GM21723 (cell line): Measurements from ENCODE around the gene NDUFC2.
"Not testable (repeated sequence)": the region's sequence is repeated elsewhere in the genome, so short reads cannot be mapped to it uniquely, and the experiment has no call there.

Experiments used
- ATAC-seq: cut with Tn5 transposase; IDR thresholded peaks from one replicate; pipeline ENCODE4 v1.9.1; 2021; ENCODE audit warnings: mild to moderate bottlenecking, moderate library complexity; ENCODE audit not compliant: unreplicated experiment

Gene NDUFC2

GRCh38 chr11:78032090-78032489 lies 47.6 kb downstream of the NDUFC2 start:
- ATAC-seq, result no peak

DNA sequence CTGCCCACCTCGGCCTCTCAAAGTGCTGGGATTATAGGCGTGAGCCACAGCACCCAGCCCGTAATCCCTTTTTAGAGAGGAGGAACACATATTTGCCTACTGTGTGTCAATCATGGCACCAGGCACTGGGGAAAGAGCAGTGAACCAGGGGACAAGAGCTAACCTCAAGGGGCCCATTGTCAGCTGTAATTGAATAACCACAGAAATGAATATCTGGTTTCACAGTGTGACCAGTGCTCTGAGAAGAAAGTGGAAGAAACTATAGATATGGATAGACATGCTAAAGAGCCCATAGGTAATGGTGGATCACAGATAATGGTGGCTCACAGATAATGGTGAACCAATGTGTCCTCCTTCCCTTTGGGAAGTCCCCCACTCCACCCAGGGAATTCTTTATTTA lies 48.0 kb downstream of the NDUFC2 start:
- ATAC-seq, result peak; percentile 77

- no peak for ATAC-seq
Measured at GRCh38 chr11:78030429-78031325, 49.0 kb downstream of the NDUFC2 start.

DNA sequence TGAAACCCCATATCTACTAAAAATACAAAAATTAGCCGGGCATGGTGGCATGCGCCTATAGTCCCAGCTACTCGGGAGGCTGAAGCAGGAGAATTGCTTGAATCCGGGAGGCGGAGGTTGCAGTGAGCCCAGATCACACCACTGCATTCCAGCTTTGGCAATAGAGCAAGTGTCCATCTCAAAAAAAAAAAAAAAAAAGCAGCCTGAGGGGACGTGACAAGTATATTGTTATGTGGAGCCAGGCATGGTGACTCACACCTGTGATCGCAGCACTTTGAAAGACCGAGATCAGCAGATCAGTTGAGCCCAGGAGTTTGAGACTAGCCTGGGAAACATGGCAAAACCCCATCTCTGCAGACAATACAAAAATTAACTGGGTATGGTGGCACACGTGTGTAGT lies 51.2 kb downstream of the NDUFC2 start:
- ATAC-seq, result not testable (repeated sequence)

GRCh38 chr11:78027759-78028158 lies 51.9 kb downstream of the NDUFC2 start:
- ATAC-seq, result no peak

DNA sequence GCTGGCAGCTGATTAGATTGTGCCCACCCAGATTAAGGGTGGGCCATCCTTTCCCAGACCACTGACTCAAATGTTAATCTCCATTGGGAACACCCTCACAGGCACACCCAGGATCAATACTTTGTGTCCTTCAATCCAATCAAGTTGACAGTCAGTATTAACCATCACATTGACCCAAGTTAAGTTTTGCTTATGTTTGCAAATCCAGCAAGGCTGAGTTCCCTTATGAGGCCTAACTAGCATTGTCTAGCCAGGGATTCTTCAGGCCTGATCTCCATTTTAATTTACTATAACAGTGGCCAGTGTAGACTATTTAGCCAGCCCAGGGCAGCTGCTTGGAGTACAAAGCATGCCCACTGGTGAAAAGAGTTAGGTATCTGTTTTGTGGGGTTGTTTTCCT lies 54.3 kb downstream of the NDUFC2 start:
- ATAC-seq, result no peak

DNA sequence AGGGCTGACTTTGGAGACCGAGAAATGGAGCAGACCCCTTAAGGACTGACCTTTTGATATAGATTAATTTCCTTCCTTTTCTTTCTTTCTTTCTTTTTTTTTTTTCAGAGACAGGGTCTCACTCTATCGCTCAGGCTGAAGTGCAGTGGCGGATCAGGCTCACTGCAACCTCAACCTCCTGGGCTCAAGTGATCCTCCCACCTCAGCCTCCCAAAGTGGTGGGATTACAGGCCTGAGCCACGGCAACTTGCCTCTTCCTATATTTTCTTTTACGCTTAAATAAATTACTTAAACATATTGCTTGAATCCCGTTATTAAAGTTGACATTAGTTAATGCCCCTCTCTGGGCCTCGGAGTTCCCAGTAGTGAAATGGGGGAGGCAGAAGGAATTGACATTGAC lies 56.2 kb downstream of the NDUFC2 start:
- no peak for ATAC-seq

DNA sequence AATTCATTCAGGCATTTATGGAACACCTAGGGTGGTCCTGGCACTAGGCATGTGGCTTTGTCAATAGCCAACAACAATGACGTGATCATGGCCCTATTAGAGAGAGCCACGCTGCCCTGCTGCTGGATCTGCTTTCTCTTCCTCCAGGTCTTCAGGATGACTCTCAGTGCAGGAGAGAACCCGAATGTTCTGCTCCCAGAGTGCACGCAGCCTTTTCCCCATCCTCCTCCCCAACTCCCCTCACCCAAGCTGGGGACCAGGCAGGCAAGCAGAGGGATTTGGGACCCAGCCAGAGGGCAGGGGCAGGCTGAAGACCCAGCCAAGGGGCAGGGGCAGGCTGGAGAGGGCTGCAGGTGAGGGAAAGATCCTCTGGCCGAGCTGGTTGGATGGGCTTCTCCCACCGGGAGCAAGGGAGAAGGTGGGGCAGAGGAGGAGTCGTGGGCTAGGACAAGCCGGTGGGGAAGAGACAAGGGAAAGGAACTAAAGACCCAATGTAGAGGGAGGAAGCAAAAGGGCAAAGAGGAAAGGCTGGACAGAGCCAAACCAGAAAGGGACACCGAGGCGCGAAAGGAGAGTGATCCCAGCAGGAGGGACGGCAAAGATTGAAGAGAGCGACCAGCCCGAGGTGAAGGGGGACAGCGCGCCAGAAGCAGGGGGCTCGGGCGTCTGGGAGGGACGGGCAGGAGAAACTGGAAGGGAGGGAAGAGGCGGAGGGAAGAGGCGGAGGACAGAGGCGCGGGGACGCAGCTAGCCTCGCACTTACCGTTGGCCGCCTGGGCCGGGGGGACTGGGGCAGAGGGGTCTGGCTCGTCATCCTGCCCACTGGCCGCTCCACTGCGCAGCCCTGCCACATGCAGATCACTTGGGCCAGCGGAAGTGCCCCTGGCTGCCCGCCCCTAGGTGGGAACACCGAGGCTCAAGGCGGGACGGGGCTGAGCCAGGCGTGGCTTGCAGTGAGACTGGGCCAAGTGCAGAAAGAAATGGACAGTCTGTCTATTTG lies 57.0 kb downstream of the NDUFC2 start, which contains the start of gene KCTD14:
TSS of gene KCTD14 (minus strand) at position 880 of the 1,000 bp plus-strand sequence. CDS start at position 853, 27 bp downstream.
- no peak for ATAC-seq

- no peak for ATAC-seq
Measured at GRCh38 chr11:78021611-78022010, 58.1 kb downstream of the NDUFC2 start.

GRCh38 chr11:78020246-78020645 lies 59.4 kb downstream of the NDUFC2 start:
- ATAC-seq, result no peak

GRCh38 chr11:78019808-78020207 lies 59.9 kb downstream of the NDUFC2 start:
- no peak for ATAC-seq
